HepG2 (cell line): ENCODE results near the gene RPS2. TPM values are rescaled to one million over a fixed set of nuclear protein-coding genes. Genes with fewer than 3 reads are reported as not detected.

Experiments
- ATF7-NPFF ChIP-seq: sonication (generic); formaldehyde crosslinking; IDR thresholded peaks from 2 replicates; pipeline ENCODE4 v1.8.1; 2023; ENCODE audit warnings: mild to moderate bottlenecking, low read depth, missing genetic modification reagents, moderate library complexity
- DMTF1 ChIP-seq: sonication (generic); formaldehyde crosslinking; IDR thresholded peaks from 2 replicates; pipeline ENCODE4 v1.4.0; 2020; ENCODE audit warnings: mild to moderate bottlenecking, missing genetic modification reagents
- KLF13 ChIP-seq: sonication (generic); formaldehyde crosslinking; IDR thresholded peaks from 2 replicates; pipeline ENCODE4 v1.4.0; 2020; ENCODE audit warnings: mild to moderate bottlenecking, missing genetic modification reagents
- MAFF ChIP-seq: IDR thresholded peaks from 2 replicates; pipeline ENCODE4 v1.6.1; 2011; ENCODE audit warnings: low read depth, low read length, improper control_type of control experiment
- MAX ChIP-seq: IDR thresholded peaks from 2 replicates; pipeline ENCODE4 v1.6.1; 2012; ENCODE audit warnings: inconsistent platforms
- PAXIP1 ChIP-seq: sonication (generic); formaldehyde crosslinking; conservative IDR thresholded peaks from 2 replicates; pipeline ENCODE4 v1.4.0; 2020; ENCODE audit warnings: mild to moderate bottlenecking, missing genetic modification reagents, moderate library complexity
- PLRG1 ChIP-seq: fragments of 450-650 bp; conservative IDR thresholded peaks from 2 replicates; pipeline ENCODE4 v1.6.1; 2016
- RNF219 ChIP-seq: sonication (generic); formaldehyde crosslinking; IDR thresholded peaks from 2 replicates; pipeline ENCODE4 v1.5.0; 2020; ENCODE audit warnings: mild to moderate bottlenecking, missing genetic modification reagents
- SMARCE1 ChIP-seq: fragments of 450-650 bp; IDR thresholded peaks from 2 replicates; pipeline ENCODE4 v1.6.1; 2017; ENCODE audit warnings: borderline replicate concordance
- SPEN ChIP-seq: sonication (generic); formaldehyde crosslinking; IDR thresholded peaks from 2 replicates; pipeline ENCODE4 v1.5.1; 2020; ENCODE audit warnings: low read depth, mild to moderate bottlenecking, missing genetic modification reagents
- TRIM24 ChIP-seq: sonication (generic); formaldehyde crosslinking; IDR thresholded peaks from 2 replicates; pipeline ENCODE4 v1.8.0; 2022; ENCODE audit warnings: mild to moderate bottlenecking, missing genetic modification reagents
- ZMAT3 ChIP-seq: sonication (generic); formaldehyde crosslinking; conservative IDR thresholded peaks from 2 replicates; pipeline ENCODE4 v1.7.0; 2021; ENCODE audit warnings: missing genetic modification reagents
- ZNF143 ChIP-seq: sonication (generic); formaldehyde crosslinking; IDR thresholded peaks from 2 replicates; pipeline ENCODE4 v1.4.0; 2020; ENCODE audit warnings: missing genetic modification reagents
- ZNF274 ChIP-seq: sonication (generic); formaldehyde crosslinking; IDR thresholded peaks from 2 replicates; pipeline ENCODE4 v1.5.1; 2020; ENCODE audit warnings: mild to moderate bottlenecking, missing genetic modification reagents
- ZNF33A ChIP-seq: sonication (generic); formaldehyde crosslinking; IDR thresholded peaks from 2 replicates; pipeline ENCODE4 v1.5.1; 2020; ENCODE audit warnings: missing genetic modification reagents, mild to moderate bottlenecking, moderate library complexity, borderline replicate concordance
- ZNF550 ChIP-seq: sonication (generic); formaldehyde crosslinking; IDR thresholded peaks from 2 replicates; pipeline ENCODE4 v1.4.0; 2020; ENCODE audit warnings: mild to moderate bottlenecking, missing genetic modification reagents, borderline replicate concordance
- ZNF563 ChIP-seq: sonication (generic); formaldehyde crosslinking; IDR thresholded peaks from 2 replicates; pipeline ENCODE4 v1.8.0; 2022; ENCODE audit warnings: mild to moderate bottlenecking, moderate library complexity, missing genetic modification reagents
- ZNF687 ChIP-seq: sonication (generic); formaldehyde crosslinking; IDR thresholded peaks from 2 replicates; pipeline ENCODE4 v1.5.1; 2020; ENCODE audit warnings: mild to moderate bottlenecking, missing genetic modification reagents, moderate library complexity
- ZNF772 ChIP-seq: sonication (generic); formaldehyde crosslinking; IDR thresholded peaks from 2 replicates; pipeline ENCODE4 v1.5.0; 2020; ENCODE audit warnings: mild to moderate bottlenecking, missing genetic modification reagents
- polyA plus RNA-seq, 8 experiments: library from polyadenylated mRNA; depleted of rRNA in 3 of 8; stranded (reverse) in 7 of 8; unstranded in 1 of 8; fragments of >200 nt; fragmentation: Illumina TruSeq in 4 of 8; extraction: Trizol in 4 of 8; gene quantifications; 2 replicates each; pipeline versions ENCODE4 v1.2.1 to v1.2.3, GENCODE V29; 2011 to 2016; ENCODE audit warnings: low read depth in 4 of 8, missing spikeins in 1 of 8, mixed read lengths in 1 of 8; ENCODE audit not compliant: insufficient read depth in 1 of 8
- total RNA-seq, 5 experiments: library from RNA; depleted of rRNA; stranded (reverse); fragments of >200 nt; fragmentation: Illumina TruSeq; extraction: Trizol; gene quantifications; 2 replicates each; pipeline ENCODE4 v1.2.3, GENCODE V29; 2016; ENCODE audit warnings: low read depth in 1 of 5

The RPS2 gene
- total and polyA plus RNA-seq, 2 of the 13 experiments (the other 11 are each of a cell fraction or from before 2014, with no cell fraction given), result 1,908 to 4,514 TPM

- TF ChIP-seq ZNF687 (CRISPR knock-in tag) (peak; percentile 53), ZNF772 (CRISPR knock-in tag) (no peak), ZNF550 (CRISPR knock-in tag) (no peak), ZNF143 (CRISPR knock-in tag) (no peak), SPEN (CRISPR knock-in tag) (peak; percentile 21; the same call in 1 of the 2 replicates), ZNF274 (CRISPR knock-in tag) (no peak), MAFF (no peak), KLF13 (CRISPR knock-in tag) (no peak), ZNF563 (CRISPR knock-in tag) (no peak), ZNF33A (CRISPR knock-in tag) (no peak), PLRG1 (no peak), MAX (peak; percentile 51), ZMAT3 (CRISPR knock-in tag) (no peak), ATF7-NPFF (no peak), DMTF1 (no peak), PAXIP1 (no peak), SMARCE1 (no peak), RNF219 (CRISPR knock-in tag) (no peak), TRIM24 (CRISPR knock-in tag) (no peak)
These were observed 26.5 kb upstream of the RPS2 start (continued) for GRCh38 chr16:1991135-1991551.
